ENCODE results near the gene ARHGAP25. TPM values are rescaled to one million over a fixed set of nuclear protein-coding genes. Genes with fewer than 3 reads are reported as not detected.

Gene ARHGAP25, protein sequence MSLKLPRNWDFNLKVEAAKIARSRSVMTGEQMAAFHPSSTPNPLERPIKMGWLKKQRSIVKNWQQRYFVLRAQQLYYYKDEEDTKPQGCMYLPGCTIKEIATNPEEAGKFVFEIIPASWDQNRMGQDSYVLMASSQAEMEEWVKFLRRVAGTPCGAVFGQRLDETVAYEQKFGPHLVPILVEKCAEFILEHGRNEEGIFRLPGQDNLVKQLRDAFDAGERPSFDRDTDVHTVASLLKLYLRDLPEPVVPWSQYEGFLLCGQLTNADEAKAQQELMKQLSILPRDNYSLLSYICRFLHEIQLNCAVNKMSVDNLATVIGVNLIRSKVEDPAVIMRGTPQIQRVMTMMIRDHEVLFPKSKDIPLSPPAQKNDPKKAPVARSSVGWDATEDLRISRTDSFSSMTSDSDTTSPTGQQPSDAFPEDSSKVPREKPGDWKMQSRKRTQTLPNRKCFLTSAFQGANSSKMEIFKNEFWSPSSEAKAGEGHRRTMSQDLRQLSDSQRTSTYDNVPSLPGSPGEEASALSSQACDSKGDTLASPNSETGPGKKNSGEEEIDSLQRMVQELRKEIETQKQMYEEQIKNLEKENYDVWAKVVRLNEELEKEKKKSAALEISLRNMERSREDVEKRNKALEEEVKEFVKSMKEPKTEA
- total RNA-seq (2021), result 5.4 and 6.2 TPM in 2 replicates
- Bru-seq, nascent RNA, result percentile 57 among the genes with signal in this experiment
- BruChase-seq, experiment 1, labeled RNA remaining after a 2-hour chase, result percentile 49 among the genes with signal in this experiment
- percentile 45 among the genes with signal in this experiment for BruChase-seq, experiment 2, labeled RNA remaining after a 6-hour chase
- long read RNA-seq, partial matches to known transcripts, result 1 of 9 reads
- long read RNA-seq, other reads (novel, unspliced or antisense), result 8 of 9 reads

DNA sequence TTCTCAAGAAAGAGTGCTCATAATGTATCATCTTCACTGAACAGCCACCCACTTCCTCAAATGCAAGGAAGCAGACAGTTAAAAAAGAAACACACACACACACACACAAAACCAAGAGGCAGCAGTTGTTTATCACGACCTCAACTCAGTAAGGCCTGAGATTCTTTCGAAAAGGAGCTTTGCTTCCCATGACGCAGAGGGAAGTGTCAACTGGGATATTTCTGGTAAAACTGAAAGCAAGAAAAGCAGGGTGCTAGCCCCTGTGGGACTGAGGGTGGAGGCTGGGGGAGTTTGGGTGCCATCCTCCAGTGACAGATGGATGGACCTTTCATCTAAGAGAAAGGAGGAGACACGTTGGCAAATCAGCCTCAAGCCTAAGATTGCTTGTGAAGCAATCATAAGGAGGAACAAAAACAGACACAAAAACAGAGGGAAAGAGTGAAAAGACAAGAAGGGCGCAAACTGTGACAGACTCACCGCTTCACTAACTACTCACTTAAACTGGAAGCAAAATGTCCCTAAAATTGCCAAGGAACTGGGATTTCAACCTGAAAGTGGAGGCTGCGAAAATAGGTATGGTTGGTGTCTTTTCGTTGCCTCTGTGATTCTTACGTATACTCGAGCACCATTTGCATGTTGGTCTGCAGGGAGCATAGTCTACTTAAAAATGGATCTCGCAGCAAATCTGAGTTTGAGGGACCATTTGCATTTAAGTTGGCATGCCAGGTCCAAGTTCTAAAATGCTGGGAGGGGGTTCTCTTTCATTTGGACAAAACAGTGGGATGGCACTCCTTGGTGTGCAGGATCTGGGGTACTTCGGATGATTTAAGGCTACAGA is at the start of gene ARHGAP25:
TSS of gene ARHGAP25 (plus strand) at position 124 of the 838 bp plus-strand sequence. CDS start at position 513, 389 bp downstream.
- Histone ChIP-seq H3K4me1 (ENCODE audit: insufficient read depth, low read length, poor library complexity, severe bottlenecking) (no peaks in the 10 kb centered on the region), H3K9me3 (ENCODE audit: low read depth, low read length, poor library complexity, severe bottlenecking) (no peaks in the 10 kb centered on the region), H3K4me3 (ENCODE audit: low read depth, low read length, poor library complexity, severe bottlenecking) (no peak within 1 kb of the TSS), H3K27ac (ENCODE audit: low read depth, low read length, poor library complexity, severe bottlenecking) (no peak within 1 kb of the TSS), H3K36me3 (ENCODE audit: insufficient read depth, low read length, poor library complexity, severe bottlenecking) (no peaks in the 10 kb centered on the region), H3K27me3 (replicated peaks; ENCODE audit: insufficient read depth, low read depth, low read length, poor library complexity) (no peaks in the 10 kb centered on the region)
- CTCF ChIA-PET, result no interaction called here
- intact Hi-C loops (cut with micrococcal nuclease; ENCODE audit: unreplicated experiment), result no loop called here
- no TSS peak for BruUV-seq (replicated peaks)
- POLR2A ChIA-PET (ENCODE audit: low non-redundant PET), result no interaction called here
- DNase-seq (ENCODE audit: low spot score), result no peak
- TF ChIP-seq EZH2 (IDR thresholded peaks at IDR 0.05; ENCODE audit: borderline replicate concordance, low read depth, low read length, poor library complexity, severe bottlenecking) (no peak), CTCF (conservative IDR thresholded peaks at IDR 0.05; ENCODE audit: low read depth, low read length) (no peak)

- Histone ChIP-seq H3K4me1 (ENCODE audit: insufficient read depth, low read length, poor library complexity, severe bottlenecking) (peaks cover 22% of the 10 kb centered on the region), H3K36me3 (ENCODE audit: insufficient read depth, low read length, poor library complexity, severe bottlenecking) (no peaks in the 10 kb centered on the region), H3K27me3 (replicated peaks; ENCODE audit: insufficient read depth, low read depth, low read length, poor library complexity) (no peaks in the 10 kb centered on the region), H3K9me3 (ENCODE audit: low read depth, low read length, poor library complexity, severe bottlenecking) (no peaks in the 10 kb centered on the region), H3K27ac (ENCODE audit: low read depth, low read length, poor library complexity, severe bottlenecking) (no peak overlapping the region), H3K4me3 (ENCODE audit: low read depth, low read length, poor library complexity, severe bottlenecking) (no peak overlapping the region)
- intact Hi-C loops (cut with micrococcal nuclease; ENCODE audit: unreplicated experiment), result no loop called here
- ChIA-PET CTCF (no interaction called here), POLR2A (ENCODE audit: low non-redundant PET) (no interaction called here)
- TF ChIP-seq CTCF (conservative IDR thresholded peaks at IDR 0.05; ENCODE audit: low read depth, low read length) (no peak), EZH2 (IDR thresholded peaks at IDR 0.05; ENCODE audit: borderline replicate concordance, low read depth, low read length, poor library complexity, severe bottlenecking) (no peak)
- no peak for DNase-seq (ENCODE audit: low spot score)
- no TSS peak for BruUV-seq (replicated peaks)
These were observed 48.4 kb upstream of the ARHGAP25 start for GRCh38 chr2:68686178-68686577.

DNA sequence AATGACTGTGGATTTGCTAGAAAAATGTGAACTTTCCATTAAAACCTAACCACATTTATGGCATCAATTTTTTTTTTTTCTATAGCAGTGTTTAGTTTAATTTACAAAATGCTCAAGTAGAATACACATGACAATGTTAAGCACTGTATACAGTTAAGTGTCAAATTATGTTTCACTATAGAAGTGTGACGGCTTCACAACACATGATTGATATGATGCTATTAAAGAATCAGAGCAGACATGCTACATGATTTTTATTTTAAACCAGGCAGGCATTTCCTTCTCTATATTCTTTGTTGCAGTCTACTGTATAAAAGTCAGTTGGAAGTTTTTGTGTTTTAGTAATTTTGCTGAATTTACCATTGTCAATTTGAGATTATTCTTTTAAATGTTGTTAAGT is 47.6 kb upstream of the ARHGAP25 start:
- POLR2A ChIA-PET (ENCODE audit: low non-redundant PET), result no interaction called here
- no peak overlapping the region for H3K4me3 ChIP-seq (ENCODE audit: low read depth, low read length, poor library complexity, severe bottlenecking)
- TF ChIP-seq EZH2 (IDR thresholded peaks at IDR 0.05; ENCODE audit: borderline replicate concordance, low read depth, low read length, poor library complexity, severe bottlenecking), result no peak
- intact Hi-C loops (cut with micrococcal nuclease; ENCODE audit: unreplicated experiment), result no loop called here
- H3K27me3 ChIP-seq (replicated peaks; ENCODE audit: insufficient read depth, low read depth, low read length, poor library complexity), result no peaks in the 10 kb centered on the region
- no TSS peak for BruUV-seq (replicated peaks)
- CTCF ChIA-PET, result no interaction called here
- H3K36me3 ChIP-seq (ENCODE audit: insufficient read depth, low read length, poor library complexity, severe bottlenecking), result no peaks in the 10 kb centered on the region
- H3K9me3 ChIP-seq (ENCODE audit: low read depth, low read length, poor library complexity, severe bottlenecking), result no peaks in the 10 kb centered on the region
- no peak overlapping the region for H3K27ac ChIP-seq (ENCODE audit: low read depth, low read length, poor library complexity, severe bottlenecking)
- DNase-seq (ENCODE audit: low spot score), result no peak
- peaks cover 22% of the 10 kb centered on the region for H3K4me1 ChIP-seq (ENCODE audit: insufficient read depth, low read length, poor library complexity, severe bottlenecking)

Measured in A673 (cell line).